Measurements from ENCODE around the gene CAPN15. TPM values are rescaled to one million over a fixed set of nuclear protein-coding genes. Genes with fewer than 3 reads are reported as not detected.

CAPN15 gene
- total and polyA plus RNA-seq, 9 of the 15 experiments (the other 6 are each of a cell fraction or from before 2014, with no cell fraction given), result 0.62 to 111 (median 14.2) TPM

DNA sequence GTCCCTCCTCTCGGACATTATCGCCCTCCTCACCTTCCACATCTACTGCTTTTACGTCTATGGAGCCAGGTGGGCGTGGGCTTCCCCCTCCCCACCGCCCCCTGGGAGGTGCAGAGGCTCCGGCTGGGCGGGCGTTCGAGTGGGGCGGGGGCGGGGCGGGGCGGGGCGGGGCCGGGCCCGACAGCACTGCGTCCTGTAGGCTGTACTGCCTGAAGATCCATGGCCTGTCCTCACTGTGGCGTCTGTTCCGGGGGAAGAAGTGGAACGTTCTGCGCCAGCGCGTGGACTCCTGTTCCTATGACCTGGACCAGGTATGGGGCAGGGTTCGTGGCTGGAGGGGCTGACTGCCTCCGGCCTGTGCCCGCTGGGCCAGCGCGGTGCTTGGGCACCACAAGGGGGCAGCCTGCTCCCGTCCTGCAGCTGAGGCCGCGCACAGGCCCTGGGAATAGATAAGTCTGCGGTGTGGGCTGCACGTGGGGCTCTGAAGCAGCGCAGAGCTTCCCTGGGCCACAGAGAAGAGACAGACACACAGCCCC lies 51.4 kb downstream of the CAPN15 start (continued):
- TF ChIP-seq CCNT2 (IDR thresholded peaks at IDR 0.05; ENCODE audit: borderline replicate concordance, extremely low read depth, insufficient read length, low read depth, low read length) (no peak), ZC3H11A (IDR thresholded peaks at IDR 0.05; ENCODE audit: low read depth, low read length) (no peak), RBM39 (optimal IDR thresholded peaks at IDR 0.05; ENCODE audit: low read depth, low read length) (no peak), TOE1 (IDR thresholded peaks at IDR 0.05; ENCODE audit: borderline replicate concordance) (0 out of 2 replicates have a peak, but pooled peaks have one; percentile 40), TOE1 (CRISPR knock-in tag; IDR thresholded peaks at IDR 0.05; ENCODE audit: borderline replicate concordance, low read depth) (0 out of 2 replicates have a peak, but pooled peaks have one; percentile 47), PTRF (tag; IDR thresholded peaks at IDR 0.05) (no peak), MTA1 (IDR thresholded peaks at IDR 0.05; ENCODE audit: borderline replicate concordance) (no peak), CXXC5 (CRISPR knock-in tag; IDR thresholded peaks at IDR 0.05) (peak; percentile 93), CSDE1 (IDR thresholded peaks at IDR 0.05) (no peak), MECOM (CRISPR knock-in tag; IDR thresholded peaks at IDR 0.05) (no peak), KLF1 (tag; IDR thresholded peaks at IDR 0.05) (no peak), TARDBP (IDR thresholded peaks at IDR 0.05) (peak; percentile 76), NCOA1 (IDR thresholded peaks at IDR 0.05; ENCODE audit: low read depth) (peak; percentile 51; the same call in 1 of the 2 replicates), SMAD2 (IDR thresholded peaks at IDR 0.05; ENCODE audit: low read depth, low read length) (no peak), ZNF174 (CRISPR knock-in tag; IDR thresholded peaks at IDR 0.05) (no peak), TCFL5 (CRISPR knock-in tag; conservative IDR thresholded peaks at IDR 0.05) (no peak)
- TF ChIP-seq, protein P1, sequence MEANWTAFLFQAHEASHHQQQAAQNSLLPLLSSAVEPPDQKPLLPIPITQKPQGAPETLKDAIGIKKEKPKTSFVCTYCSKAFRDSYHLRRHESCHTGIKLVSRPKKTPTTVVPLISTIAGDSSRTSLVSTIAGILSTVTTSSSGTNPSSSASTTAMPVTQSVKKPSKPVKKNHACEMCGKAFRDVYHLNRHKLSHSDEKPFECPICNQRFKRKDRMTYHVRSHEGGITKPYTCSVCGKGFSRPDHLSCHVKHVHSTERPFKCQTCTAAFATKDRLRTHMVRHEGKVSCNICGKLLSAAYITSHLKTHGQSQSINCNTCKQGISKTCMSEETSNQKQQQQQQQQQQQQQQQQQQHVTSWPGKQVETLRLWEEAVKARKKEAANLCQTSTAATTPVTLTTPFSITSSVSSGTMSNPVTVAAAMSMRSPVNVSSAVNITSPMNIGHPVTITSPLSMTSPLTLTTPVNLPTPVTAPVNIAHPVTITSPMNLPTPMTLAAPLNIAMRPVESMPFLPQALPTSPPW (CRISPR knock-in tag; IDR thresholded peaks at IDR 0.05), result peak; percentile 82
- TF ChIP-seq, protein P2, sequence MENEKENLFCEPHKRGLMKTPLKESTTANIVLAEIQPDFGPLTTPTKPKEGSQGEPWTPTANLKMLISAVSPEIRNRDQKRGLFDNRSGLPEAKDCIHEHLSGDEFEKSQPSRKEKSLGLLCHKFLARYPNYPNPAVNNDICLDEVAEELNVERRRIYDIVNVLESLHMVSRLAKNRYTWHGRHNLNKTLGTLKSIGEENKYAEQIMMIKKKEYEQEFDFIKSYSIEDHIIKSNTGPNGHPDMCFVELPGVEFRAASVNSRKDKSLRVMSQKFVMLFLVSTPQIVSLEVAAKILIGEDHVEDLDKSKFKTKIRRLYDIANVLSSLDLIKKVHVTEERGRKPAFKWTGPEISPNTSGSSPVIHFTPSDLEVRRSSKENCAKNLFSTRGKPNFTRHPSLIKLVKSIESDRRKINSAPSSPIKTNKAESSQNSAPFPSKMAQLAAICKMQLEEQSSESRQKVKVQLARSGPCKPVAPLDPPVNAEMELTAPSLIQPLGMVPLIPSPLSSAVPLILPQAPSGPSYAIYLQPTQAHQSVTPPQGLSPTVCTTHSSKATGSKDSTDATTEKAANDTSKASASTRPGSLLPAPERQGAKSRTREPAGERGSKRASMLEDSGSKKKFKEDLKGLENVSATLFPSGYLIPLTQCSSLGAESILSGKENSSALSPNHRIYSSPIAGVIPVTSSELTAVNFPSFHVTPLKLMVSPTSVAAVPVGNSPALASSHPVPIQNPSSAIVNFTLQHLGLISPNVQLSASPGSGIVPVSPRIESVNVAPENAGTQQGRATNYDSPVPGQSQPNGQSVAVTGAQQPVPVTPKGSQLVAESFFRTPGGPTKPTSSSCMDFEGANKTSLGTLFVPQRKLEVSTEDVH (IDR thresholded peaks at IDR 0.05; ENCODE audit: low read depth, partially characterized antibody), result peak; percentile 65
- TF ChIP-seq, protein P3, sequence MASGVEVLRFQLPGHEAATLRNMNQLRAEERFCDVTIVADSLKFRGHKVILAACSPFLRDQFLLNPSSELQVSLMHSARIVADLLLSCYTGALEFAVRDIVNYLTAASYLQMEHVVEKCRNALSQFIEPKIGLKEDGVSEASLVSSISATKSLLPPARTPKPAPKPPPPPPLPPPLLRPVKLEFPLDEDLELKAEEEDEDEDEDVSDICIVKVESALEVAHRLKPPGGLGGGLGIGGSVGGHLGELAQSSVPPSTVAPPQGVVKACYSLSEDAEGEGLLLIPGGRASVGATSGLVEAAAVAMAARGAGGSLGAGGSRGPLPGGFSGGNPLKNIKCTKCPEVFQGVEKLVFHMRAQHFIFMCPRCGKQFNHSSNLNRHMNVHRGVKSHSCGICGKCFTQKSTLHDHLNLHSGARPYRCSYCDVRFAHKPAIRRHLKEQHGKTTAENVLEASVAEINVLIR (CRISPR knock-in tag; IDR thresholded peaks at IDR 0.05), result no peak
- TF ChIP-seq, protein P4, sequence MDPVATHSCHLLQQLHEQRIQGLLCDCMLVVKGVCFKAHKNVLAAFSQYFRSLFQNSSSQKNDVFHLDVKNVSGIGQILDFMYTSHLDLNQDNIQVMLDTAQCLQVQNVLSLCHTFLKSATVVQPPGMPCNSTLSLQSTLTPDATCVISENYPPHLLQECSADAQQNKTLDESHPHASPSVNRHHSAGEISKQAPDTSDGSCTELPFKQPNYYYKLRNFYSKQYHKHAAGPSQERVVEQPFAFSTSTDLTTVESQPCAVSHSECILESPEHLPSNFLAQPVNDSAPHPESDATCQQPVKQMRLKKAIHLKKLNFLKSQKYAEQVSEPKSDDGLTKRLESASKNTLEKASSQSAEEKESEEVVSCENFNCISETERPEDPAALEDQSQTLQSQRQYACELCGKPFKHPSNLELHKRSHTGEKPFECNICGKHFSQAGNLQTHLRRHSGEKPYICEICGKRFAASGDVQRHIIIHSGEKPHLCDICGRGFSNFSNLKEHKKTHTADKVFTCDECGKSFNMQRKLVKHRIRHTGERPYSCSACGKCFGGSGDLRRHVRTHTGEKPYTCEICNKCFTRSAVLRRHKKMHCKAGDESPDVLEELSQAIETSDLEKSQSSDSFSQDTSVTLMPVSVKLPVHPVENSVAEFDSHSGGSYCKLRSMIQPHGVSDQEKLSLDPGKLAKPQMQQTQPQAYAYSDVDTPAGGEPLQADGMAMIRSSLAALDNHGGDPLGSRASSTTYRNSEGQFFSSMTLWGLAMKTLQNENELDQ (CRISPR knock-in tag; IDR thresholded peaks at IDR 0.05; ENCODE audit: borderline replicate concordance), result no peak

Data from K562 (cell line).